GM18867 (cell line): ENCODE results near the gene FYN.
A peak's percentile ranks its signal among the peaks of the same experiment; 100 is the strongest.

Source experiments
- ATAC-seq: cut with Tn5 transposase; IDR thresholded peaks from one replicate; pipeline ENCODE4 v1.9.1; 2021; ENCODE audit warnings: mild to moderate bottlenecking, moderate library complexity; ENCODE audit not compliant: unreplicated experiment

Gene FYN

DNA sequence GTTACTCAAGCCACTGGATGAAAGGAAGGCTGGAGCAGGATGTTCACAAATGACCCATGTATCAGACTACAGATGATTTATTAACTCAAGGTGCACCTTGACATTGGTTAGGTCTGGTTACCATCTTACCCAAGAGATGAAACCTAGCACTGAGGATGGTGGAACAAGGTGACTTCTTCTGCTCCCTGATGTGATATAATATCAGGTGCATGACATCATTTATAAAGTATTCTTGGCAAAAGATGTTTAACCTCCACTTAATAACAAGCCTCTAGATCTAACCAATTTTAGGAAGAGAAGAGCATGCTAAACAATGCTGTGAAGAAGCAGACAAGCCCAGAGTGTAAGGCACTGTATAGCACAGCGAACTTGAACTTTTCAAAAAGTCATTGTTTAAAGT lies 100.9 kb downstream of the FYN start:
- ATAC-seq: no peak

DNA sequence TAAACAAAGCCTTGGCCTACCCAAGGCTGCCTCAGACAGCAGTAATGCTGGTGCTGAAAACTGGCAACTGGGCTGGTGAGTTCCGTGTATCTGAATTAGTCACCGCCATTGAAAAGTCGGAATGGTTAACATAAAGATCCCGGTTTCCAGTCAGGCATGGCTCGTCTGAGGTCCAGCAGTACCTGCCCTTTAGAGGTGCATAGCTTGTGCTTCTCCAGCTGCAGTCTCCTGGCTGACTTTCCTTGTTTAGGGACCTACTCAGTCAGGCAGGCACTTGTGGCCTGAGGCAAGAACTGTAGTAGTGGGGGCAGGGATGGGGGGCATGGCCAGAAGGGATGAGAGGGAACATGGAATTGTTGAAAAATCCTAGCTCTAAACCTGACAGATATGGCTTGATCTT lies 101.6 kb downstream of the FYN start:
- no peak for ATAC-seq

DNA sequence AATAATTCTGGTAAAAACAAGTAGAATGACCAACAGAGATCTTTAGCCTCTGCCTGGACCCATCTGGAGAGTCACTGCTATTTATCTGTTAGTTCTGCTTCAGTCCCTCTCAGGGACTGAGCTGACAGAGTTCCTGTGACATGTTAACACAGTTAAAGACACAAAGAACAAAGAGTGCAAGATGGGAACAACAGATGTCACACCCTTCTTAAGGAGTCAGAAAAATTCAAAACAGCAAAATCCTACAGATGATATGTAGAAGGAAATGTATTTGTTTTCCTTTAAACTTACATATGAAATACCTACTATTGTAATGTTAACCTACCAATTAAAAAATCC lies 102.2 kb downstream of the FYN start:
- ATAC-seq: no peak

DNA sequence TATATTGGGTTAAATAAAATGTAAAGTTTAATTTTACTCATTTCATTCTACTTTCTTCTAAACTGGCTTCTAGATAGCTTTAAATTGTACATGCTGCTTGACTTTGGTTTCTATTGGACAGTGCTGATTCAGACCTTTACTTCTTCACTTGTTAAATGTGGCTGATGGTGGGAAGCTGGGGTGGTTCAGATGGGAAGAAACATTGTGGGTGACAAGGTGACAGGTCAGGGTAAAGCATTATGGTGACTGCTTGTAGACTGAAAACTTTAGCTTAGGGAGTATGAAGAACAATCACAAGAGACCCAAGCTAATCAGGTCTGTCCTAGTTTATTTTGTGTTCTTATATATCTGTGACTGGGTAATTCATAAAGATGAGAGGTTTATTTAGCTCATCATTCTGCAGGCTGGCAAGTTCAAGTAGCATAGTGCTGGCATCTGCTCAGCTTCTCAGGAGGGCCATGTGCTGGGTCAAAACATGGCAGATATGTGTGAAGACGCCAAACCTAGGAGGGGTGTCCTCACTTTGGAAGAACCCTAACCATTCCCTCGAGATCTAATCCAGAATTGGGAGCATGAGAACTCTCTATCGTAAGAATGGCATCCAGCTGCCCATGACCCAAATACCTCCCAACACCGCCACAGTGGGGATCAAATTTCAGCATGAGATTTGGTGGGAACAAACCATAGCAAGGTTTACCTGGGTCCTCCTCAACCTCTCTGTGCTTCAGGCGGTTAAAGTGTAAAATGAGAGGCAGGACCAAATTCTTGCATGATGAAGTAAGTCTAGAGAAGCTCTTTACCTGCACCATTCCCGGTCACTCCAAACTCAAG lies 102.8 kb downstream of the FYN start:
- ATAC-seq: no peak

DNA sequence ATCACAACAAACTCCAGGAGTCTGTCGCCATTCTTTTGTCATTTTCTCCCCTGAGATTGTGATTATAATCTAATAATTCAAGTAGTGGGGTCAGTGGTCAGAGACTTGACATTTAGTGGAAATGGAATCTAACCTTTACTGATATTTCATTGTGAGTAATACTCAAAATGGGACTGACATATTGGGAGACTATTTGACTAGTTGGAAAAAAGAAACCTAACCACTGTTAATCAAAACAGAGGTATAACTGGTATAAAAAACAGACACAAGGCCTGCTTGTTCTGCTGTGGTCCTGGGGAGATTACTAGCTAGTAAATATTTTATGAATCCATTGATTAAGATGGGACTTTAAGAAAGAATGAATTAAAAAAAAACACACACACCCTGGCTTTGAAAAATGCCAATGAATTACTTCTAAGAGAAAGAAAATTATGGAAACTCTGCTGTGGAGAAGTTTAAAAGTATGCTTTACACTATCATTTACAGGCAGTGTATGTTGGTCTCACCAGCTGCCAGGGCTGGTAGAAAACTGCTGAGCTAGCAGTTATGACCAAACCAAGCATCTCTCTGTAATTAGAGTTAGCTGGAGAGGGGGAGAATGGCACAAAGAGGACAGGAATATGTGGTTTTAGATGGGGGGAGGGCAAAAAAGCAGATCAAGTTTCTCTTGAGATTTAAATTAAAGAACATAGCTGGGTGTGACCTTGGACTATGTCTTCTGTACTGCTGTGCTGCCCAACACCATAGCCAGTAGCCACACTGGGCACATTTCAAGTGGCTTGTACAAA lies 103.7 kb downstream of the FYN start:
- no peak for ATAC-seq

DNA sequence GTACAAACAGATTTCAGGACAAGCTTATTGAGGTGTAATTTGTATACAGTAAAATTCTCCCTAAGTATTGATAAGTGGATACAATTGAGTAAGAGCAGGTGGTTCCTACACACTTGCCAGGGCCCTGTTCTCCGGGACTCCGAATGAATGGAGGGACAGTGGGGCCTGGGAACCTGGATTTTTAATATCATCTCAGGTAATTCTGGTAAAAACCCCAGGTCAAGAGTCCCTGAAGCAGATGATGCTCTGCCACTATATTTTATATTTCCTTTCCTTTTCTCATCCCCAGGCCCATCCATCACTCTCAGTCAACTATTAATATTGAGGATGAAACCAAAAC lies 104.9 kb downstream of the FYN start:
- ATAC-seq: no peak

DNA sequence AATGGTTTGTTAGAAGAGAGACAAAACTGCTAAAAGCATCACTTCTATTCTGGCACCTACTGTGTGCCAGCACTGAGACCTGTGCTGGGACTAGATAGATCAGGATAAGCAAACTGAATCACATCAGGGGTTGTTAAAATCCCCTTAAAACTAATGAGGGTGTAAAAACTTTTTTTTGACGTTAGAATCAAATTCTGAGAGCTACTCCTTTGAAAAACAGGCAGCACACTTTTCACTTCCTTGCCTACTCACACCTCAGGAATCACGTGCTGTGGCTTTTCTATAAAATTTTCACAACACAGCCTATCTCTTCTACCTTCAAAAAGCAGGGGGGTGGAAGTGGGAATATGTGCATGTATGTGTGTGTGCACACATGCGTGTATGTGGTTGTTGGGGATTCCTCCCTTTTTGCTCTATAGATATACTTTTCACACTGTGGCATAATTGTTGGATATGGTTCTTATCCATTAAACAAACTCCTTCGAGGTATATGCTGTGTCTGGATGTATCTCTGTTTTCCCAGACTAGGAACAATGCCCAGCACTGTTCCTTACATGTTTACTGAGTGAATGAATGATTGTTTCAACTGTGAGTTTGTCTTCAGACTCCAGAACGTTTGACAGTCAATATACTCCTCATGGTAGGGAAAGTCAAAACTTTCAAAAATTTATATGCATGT lies 105.4 kb downstream of the FYN start:
- ATAC-seq: no peak

DNA sequence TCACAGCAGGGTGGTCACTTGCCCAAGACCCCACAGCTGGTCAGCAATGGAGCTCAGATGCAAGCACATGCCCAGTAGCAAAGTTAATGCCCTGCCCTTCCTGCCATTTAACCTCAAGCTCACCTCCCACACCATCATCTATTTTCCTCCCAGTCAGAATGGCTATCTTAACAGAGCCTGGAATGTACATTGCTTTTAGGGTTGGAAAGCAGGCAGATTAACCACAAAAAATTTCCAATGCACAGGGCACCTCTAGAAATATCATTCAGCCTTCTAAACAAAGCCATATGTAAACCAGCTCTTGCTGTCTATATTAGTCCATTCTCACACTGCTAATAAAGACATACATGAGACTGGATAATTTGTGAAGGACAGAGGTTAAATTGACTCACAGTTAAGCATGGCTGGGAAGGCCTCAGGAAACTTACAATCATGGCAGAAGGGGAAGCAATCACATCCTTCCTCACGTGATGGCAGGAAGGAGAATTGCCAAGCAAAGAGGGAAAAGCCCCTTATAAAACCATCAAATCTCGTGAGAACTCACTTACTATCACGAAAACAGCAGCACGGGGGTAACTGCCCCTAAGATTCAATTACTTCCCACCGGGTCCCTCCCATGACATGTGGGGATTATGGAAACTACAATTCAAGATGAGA lies 106.9 kb downstream of the FYN start:
- ATAC-seq: no peak

DNA sequence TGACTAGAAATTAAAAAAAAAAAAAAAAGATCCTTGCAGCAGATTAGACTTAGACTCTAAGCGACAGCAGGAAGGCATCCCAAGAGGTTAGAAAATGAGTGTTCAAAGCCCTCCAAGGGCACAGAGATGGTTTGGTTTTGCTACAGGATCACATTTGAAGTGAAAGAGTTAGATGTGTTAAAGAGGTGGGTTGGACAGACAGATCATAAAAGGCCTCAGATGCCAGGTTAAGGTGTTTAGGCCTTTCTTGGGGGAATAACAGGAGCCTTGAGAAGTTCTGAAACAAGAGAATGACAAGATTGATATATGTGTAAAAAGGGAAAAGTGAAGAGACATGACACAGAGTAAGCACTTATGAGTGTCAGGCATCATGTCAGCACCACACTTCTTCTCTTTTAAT lies 107.5 kb downstream of the FYN start:
- ATAC-seq: no peak

DNA sequence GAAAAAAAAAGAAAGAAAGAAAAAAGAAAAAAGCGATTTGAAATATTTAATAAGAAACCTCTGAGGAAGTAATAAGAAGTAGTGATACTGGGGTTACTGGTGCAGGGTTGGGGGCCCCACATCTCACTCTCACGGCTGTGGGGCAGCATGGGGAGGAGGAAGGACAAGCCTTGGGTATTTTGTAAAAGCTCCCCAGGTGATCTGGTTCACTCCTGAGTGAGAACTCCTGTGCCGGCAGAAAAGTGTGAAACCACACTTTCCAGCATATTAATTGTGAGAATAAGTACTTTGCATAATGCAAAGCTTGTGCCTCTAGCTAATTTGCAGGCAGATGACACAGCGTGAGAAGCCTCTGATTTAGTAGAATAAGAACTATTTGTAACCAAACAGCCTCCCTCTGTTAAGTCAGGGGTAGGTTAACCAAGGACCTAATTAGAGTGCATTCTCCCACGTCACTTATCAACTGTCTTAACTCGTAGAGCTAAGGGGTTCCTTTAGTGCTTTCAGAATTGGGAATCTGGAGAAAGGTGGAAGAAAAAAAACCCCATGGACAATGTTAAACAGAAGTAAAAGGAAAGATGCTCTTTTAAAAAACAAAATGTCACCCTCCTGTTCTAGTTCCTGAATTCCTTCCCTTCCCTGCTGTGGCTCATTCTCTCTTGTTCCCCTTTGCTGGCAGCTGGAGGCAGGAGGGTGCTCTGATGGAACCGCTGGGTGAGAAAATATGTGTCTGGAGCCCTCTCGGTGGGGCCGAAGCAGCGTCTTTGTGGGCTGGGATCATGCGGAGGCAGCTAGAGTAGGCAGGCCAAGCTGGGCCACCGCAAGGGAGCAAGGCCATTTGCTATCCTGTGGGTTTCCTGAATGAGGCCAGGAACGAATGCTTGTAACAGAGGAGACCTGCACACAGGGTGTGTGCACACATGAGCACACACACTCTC lies 108.7 kb downstream of the FYN start:
- peak; percentile 87 for ATAC-seq

DNA sequence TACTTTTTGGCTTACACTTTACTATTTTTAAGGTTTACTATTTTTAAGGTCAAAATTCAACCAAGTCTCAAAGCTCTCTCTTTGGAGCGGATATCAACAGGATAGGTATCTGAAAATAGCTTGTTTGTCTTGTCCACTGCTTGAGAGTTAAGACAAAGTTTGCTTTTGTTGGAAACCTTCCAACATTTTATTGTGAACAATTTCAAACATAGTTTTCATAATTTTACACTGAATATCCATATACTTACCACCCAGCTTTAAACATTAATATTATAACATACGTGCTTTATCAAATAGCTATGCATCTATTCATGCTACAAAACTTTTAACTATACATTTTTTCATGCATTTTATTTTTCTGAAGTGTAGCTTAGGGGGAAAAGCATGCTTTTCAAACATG lies 109.9 kb downstream of the FYN start:
- ATAC-seq: no peak

DNA sequence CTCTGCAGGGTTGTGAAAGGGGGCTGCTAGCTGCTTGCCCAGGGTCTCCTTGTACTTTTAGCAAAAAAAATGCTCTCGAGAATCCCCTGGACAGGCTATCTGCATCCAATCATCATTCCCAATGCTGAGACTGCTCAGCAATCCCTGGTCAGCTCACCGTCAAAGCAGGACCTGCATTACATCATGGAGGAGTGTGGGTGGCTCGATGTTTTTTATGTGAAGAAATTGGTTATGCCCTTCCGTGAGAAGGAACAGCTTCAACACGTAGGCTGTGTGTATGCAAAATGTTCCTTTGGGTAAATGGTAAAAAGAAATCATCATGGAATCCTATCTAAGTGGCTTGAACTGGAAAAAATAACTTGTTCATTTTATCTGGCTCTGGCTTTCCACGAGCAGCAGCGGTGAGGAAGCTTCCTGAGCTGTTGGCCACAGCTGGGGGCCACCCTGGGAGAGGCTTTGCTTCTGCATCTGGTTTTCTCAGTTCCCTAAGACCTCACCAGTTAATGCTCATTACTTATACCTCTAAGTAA lies 111.4 kb downstream of the FYN start:
- ATAC-seq: peak; percentile 31

DNA sequence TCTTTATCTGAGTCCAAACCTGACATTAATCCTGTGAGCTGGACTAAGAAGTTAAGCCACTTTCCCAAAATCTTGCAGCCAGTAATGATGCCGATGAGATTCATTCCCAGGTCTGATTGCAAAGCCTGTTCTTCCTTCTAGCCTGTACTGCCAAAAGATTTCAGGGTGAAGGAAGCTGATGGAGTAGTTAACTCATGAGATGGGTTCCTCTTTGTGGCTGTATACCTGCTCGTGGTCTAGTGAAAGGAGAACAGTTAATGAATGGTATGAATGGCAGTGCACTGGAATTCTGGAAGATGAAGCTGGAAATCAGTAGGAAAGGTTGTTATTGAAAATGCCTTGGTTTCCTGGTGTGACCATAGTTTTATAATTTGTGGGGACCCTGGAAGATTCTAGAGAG lies 112.0 kb downstream of the FYN start:
- ATAC-seq: no peak

DNA sequence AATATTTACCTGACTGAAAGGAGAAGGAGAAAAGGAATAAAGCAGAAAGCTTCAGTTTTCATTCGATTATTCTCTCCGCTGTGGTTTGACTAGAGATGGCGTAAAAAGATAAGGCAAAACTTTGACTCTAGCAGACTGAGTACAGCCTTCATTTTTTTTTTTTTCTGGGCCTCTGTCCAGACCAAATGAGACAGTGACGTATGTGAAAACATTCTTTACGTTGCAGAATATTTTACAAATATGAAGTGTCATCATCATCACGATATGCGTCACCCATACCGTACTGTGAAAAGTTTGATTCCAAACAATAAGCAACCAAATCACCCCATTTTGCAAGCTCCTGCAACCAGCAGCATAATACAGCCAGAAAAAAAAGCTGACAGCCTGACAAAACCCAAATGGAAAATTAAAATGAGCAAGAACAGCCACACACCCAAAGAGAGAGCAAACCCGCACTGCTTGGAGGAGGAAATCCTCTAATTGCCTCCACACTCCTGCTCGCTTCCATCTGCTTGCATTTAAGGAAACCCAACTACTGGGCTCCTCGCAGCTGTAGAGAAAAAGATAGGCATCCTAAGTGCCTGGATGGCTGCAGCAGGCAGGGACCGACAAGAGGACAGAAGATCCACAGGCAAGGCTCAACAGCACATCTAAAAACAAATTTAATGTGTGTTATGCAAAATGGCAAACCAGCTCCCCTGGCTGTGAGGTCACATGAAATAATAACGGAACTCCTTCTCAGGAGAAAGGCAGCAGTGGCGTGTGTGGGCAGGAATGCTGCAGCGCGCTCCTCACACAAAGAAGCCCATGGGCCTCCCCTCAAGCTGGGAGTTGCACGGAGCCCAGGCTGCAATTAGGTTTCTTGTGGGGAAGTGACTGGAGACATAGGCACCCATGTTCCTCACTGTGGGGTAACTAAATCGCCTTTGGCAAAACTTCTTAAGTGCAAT lies 113.1 kb downstream of the FYN start:
- no peak for ATAC-seq

DNA sequence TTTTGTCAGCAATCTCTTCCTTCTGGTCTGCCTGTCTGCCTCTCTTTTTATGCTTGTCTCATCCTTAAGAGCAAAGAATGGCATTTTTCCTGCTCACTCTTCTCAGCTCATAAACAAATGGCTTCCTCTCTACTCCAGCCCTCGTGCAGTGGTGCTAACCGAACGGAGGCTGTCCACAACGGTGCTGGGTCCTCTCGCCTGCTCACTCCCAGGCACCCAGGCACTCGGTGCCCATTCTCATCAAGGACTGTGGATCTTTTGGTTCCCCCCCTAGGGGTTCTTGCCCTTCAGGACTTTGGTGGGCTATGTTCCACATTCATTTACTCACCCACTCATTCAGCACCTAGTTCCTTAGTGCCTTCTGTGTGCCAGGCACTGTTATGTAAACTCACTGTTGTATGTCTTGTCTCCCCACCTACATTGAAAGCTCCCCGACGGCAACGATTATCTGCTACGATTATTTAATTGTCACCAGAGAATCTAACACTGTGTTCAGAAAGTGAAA lies 113.9 kb downstream of the FYN start:
- ATAC-seq: no peak

DNA sequence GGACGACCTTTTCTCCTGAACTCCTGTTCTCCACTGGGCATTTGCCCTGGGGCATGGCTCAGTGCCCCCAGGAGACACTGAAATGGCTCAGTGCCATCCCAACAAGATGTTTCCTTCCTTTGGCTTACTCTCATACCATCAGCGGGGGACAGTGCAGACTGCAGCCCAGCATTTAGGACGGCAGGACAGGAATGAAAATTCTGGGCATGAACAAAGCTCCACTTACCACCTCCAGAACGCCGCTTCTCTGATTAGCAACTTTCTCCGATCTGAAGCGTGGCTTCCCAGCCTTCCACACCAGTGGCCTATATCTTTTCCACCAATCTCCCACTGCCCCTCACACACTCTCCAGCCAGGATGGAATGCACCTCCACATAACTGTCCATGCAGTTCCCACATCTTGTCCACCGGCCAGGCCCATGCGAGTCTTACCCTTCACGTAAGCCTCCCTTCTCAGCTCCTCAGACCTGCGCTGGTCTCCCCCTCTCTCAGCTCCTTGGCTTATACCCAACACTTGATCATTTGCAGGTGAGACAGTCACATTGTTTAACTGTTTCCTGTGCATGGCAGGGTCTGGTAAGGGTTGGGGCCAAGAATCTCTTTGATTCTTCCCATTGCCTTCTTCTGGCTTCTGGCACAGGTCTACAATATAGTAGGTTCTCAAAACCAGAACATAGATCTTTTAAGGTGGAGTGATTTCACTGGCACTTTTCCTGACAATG lies 114.5 kb downstream of the FYN start:
- no peak for ATAC-seq

DNA sequence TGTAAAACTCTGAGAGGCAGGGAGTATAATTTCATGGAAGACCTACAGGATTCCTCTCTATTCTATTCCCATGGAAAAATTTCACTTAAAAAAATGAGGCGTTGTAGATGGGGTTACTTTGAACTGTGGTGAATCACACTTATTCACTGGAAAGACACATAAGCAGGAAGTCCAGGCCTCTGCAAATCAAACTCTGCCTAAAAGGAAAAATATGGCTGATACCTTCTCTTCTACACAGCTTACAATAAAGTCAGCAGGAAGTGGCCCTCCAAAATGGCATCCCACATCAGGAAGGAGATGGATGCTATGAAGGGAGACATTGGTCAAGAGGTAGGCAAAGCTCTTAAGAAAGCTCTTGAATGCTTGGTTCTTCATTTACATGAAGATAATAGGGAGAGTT lies 115.9 kb downstream of the FYN start:
- no peak for ATAC-seq

DNA sequence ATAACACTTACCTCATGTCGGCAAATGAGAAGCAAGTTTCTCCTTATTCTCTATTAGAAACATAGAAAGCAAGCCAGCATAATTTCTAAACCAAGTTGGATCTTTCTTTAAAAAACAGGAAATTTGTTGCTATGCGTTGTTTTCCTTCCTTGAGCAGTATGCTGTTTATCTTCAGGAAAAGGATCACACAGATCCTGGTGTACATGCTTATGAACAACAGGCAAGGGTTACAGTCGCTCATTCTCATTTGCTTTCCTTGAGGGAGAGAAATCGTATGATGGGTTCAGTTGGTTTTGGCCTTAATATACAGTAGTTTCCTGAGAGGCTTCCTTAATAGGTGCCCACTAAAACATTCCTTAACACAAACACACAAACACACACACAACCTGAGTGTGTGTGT lies 118.8 kb downstream of the FYN start:
- no peak for ATAC-seq
